ENCODE data around the gene FGF4.
"Not testable (repeated sequence)": the region's sequence is repeated elsewhere in the genome, so short reads cannot be mapped to it uniquely, and the experiment has no call there.

The FGF4 gene

DNA sequence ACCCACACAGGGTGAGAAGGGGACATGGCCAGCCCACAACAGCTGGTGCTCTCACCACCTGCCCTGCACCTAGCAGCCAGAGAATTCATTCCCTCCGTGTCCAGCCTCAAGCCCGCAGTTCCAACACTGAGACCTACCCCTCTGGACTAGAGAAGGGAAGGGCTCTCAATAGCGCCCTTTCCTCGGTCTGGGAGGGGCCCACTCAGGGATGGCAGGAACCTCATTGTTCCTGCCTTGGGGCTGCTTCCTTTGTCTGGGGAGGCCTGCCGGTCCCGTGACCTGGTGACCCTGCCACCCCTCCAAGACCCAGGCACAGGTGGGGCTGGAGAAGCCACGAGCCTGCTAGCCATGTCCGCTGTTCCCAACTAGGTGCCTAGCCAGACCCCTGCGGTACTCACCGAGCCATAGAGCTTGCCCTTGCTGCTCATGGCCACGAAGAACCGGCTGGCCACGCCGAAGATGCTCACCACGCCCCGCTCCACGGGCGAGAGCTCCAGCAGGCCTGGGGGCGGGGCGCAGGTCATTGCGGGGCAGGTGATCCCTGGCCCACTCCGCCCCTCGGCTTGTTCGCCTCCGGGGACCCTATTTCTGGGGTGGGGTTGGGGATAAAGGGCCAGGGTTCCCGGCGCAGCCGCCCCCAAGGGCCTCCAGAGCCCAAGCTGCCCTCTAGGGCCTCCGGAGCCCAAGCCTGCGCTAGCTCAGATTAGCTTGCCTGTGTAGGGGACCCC is 1.4 kb downstream of the FGF4 start:
- no peak for DNase-seq (ENCODE audit: low read depth in 2 of 2)

DNA sequence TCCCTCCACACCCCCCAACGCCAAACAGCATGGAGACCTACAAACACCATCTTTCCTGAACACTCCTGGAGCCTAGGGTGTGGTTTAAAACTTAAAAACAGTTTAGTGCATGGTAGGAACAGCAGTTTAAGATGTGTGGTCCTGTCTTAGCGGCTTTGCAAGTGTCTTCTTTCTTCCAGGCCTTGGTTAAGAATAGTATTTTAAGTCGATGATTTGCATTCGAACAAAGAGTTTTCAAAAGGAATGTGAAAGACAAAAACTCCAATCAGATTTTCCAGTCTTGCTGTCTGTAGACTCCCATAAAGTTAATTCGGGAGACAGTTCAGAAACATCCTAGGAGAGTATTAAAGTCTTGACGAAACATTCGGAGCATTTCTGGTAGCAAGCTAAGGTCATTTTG is 3.7 kb downstream of the FGF4 start:
- no peak for DNase-seq (ENCODE audit: low read depth in 2 of 2)

DNA sequence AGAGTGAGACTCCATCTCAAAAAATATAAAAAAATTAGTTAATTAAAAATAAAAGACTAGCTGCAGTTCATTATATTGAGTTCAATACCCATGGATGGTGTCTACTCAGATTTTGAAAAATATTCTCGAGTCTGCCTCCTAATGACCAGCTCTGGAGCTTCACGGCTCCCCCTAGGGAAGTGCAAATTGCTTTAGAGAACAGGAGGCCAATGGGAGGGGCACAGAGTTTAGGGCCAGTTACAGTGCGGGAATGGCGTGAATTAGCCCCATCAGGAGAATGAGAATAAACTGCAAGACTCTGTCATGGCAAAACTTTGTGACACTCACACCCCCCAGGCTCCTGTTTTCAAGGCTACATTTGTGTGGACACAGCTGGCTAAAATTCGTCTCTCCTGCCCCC is 4.6 kb downstream of the FGF4 start:
- DNase-seq (ENCODE audit: low read depth in 2 of 2), result no peak

DNA sequence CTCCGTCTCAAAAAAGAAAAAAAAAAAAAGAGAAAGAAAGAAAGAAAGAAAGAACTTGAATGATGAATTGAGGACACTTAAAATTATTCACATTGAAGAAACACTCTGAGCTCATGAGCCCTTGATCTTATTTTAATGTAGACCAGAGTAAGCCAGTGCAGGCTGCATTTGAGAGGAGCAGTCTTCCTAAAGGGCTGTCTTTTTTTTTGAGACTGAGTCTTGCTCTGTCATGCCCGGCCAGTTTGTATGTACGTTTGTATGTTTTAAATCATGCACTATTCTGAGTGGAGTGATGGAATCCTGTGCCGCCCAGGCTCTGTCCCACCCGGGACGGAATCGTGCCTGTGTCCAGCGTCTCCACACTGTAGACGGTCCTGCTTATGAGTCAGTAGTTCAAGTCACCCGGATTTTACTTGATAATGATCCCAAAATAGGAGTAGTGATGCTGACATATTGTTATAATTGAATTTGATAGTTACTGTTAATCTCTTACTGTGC is 9.6 kb downstream of the FGF4 start:
- DNase-seq (ENCODE audit: low read depth in 2 of 2), result no peak

DNA sequence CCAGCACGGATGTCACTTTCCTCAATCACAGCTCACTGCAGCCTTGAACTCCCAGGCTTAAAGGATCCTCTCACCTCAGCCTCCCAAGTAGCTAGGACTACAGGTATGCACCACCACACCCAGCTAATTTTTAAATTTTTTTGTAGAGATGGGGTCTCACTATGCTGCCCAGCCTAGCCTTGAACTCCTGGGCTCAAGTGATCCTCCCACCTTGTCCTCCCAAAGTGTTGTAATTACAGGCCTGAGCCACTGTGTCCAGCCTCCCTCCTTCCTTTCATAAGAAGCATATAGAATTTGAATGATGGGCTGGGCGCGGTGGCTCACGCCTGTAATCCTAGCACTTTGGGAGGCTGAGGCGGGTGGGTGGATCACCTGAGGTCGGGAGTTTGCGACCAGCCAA is 10.2 kb downstream of the FGF4 start:
- DNase-seq (ENCODE audit: low read depth in 2 of 2), result not testable (repeated sequence)

DNA sequence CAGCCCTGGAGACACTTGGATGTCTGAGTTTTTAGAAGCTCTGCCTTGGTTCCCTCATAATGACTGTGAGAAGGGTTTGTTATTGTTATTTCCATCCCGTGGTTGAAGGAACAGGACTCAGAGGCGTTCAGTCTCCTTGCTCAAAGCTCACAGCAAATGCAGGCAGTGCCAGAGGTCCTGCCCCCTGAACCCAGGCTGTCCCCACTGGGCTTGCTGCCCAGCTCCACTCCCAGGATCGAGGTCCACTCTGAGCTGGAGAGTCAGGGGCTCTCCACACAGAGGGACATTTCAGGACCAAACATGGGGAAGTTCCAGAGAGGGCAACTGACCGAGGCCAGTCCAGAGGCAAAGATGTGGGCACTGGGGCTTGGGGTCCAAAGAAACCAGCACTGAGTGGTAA is 14.8 kb downstream of the FGF4 start:
- no peak for DNase-seq (ENCODE audit: low read depth in 2 of 2)

DNA sequence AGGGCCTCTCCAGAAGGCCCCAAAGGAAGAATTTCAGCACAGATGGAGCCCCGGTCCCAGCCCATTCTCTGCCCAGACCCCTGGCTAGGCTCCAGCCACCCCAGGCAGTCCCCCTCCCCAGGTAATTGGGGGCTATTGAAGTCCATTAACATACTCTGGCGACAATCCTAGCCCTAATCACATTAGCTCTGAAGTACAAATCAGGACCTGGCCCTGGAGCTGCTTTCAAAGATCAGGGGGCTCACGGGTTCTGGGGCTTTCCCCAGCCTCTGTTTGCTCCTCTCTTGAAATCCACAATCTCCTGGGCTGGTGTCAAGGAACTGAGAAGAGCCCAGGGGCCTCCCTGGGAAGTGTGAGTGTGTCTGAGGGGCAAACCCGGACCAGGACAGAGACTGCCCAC is 22.3 kb downstream of the FGF4 start:
- DNase-seq (ENCODE audit: low read depth in 2 of 2), result no peak

DNA sequence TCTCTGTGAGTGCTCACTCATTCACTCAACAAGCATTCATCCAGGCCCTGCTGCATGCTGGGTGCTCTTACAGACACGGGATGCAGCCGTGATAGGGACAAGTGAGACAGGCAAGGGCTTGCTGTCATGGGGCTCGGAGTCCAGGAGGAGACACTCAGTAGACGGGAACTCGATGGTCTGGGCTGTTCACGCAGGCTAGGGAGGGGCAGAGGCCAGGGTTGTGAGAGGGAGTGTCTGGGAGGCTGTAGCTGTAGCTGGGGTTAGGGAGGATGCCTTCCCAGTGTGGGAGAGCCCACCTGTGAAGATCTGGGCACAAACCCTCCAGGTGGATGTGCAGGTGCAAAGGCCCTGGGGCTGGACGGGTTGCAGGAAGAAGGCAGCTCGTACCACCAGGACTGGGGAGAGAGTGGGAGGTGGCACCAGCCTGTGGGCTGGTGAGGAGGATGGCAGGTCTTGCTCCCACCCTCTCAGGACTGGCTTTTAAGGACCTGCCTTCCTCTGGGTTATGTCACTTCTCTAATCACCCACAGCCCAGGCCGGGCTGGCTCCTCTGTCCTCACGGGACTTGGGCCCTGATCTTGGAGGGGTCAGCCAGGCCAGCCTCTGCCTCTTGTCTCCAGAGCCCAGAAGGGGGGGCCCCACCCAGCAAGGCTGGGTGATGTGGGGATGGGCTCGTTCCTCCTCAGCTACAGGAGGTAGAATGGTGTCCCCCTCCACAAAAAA is 24.1 kb downstream of the FGF4 start:
- no peak for DNase-seq (ENCODE audit: low read depth in 2 of 2)

DNA sequence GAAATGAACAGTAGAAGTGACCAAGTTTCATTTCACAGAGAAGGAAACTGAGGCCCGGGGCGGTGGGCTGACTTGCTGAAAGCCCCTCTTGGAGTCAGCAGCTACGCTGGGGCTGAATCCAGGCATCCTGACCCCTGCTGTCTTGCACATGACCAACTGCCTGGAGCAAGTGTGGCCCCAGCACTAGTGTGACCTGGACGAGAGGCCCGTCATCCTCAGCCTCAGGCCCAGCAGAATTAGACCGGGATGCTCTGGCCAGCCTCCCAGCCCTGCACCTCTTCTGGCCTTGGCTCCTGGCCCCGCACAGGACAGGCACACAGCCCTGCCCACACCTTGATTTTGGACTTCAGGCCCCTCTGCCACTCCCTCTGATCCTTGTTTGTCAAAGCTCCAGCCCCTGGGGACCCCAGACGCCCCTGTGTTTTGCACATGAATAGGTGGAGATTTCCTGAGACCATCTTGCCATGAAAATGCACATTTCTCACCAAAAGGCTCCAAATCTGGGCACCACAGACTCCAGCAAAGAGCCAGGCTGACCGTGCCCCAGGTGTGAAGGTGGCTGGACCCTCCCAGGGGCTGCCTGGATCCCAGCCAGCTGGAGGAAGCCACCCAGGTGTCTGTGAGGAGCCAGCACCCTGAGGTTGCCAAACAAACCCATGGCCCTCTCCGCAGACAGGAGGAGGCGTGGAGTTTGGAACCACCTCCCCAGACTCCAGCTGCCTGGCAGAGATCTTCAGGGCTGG is 24.9 kb downstream of the FGF4 start:
- no peak for DNase-seq (ENCODE audit: low read depth in 2 of 2)

DNA sequence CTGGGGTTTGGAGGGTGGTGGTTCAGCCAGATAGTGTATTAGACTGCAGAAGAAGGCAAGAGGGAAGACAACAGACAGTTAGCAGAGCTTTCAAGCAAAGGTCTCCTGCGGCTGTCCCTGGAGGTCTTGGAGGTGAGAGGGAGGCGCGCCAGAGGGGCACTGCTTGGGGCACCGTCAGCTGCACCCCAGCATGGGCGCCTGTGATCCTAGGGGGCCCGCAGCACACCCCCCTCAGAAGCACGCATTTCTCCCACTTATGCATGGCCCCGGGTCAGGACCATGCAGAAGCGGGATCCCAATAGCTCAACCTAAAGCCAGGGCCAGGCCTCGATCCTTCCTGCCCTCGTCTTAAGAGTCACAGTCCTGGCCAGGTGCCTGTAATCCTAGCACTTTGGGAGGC is 26.5 kb downstream of the FGF4 start:
- no peak for DNase-seq (ENCODE audit: low read depth in 2 of 2)

DNA sequence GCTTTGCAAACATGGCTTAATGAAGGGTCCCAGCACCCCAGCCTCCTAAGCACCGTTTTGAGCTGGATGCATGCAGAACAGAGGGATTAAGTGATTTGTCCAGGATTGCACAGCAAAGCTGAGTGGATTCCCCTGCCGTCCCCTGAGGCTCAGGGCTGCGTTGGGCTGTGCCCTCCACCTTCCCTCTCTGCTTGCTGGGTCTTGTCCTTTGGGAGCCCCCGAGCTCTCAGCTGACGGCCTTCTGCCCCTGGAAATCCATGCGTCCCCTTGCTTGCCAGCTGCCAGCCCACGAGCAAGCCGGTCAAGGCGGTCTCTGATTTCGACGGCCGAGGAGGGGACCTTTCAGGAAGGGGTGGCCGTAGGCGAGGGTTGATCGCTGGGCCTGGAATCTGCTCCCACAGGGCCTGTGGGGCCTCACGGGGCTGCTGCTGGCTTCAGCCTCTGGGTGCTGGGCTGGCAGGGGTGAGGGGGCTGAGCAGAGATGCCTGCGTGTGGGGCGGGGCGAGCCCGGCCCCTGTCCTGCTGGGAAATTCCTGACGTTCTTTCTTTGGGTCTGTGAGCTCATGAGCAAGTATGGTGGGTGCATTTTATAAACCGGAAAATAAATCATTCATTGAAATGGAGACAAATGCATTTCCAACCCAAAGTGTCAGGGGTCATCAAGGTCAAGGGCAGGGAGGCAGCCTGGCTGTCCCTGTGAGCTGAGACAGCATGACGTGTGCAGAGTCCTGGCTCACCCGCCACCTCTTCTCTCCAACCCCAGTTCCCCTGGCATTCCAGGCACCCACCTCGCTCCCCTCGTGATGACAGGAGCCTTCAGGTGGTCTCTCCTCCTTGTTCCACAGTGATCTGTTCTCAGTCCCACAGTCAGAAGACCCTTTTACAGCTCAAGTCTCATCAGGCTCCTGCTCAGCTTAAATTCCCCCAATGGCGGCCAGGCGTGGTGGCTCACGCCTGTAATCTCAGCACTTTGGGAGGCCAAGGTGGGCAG is 28.1 kb downstream of the FGF4 start:
- DNase-seq (ENCODE audit: low read depth in 2 of 2), result no peak

DNA sequence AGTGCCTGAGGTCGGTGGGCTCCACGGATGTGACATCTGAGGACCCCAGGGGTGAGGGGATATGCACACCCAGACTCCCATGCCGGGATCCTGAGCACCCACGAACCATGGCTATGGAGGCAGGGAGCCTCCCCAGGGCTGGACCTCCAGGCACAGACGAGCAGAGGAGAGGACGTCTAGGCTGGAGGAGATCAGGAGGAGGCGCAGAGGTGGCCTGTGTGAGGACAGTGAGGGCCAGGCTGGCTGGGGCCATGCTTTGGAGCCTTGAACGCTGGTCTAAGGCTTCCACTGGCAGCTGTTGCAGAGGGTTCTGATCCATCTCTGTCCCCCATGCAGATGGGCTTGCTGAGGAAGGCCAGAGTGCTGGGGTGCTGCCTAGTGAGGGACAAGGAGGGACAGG is 29.0 kb downstream of the FGF4 start:
- DNase-seq (ENCODE audit: low read depth in 2 of 2), result no peak

DNA sequence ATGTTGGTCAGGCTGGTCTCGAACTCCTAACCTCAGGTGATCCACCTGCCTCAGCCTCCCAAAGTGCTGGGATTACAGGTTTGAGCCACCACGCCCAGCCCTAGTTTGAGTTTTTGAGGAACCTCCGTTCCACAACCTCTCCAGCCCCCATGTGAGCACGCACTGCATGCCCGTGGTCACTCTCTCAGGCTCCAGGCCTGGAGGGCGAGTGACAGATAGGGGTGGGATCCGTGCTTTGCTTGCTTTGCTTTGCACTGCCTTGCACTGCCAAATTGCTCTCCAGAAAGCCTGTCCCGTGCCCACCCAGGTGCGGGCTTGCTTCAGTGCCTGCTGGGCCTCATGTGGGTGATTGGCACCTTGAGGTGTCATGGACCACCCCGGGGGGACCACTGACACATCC is 29.9 kb downstream of the FGF4 start:
- no peak for DNase-seq (ENCODE audit: low read depth in 2 of 2)

DNA sequence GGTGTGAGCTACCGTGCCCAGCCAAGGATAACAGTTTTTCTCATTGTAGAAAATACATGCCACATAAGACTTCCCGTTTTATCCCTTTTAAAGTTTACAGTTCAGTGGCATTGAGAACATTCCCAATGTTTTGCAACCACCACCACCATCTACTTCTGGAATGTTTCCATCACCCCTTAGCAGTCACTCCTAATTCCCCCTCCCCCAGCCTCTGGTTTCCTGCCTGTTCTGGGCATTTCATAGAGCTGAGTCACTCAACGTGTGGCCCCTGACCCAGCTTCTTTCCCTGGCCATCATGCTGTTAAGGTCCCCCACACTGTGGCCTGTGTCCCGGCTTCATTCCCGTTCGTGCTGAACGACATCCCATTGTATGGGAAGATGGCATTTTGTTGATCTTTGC is 30.7 kb downstream of the FGF4 start:
- DNase-seq (ENCODE audit: low read depth in 2 of 2), result no peak

DNA sequence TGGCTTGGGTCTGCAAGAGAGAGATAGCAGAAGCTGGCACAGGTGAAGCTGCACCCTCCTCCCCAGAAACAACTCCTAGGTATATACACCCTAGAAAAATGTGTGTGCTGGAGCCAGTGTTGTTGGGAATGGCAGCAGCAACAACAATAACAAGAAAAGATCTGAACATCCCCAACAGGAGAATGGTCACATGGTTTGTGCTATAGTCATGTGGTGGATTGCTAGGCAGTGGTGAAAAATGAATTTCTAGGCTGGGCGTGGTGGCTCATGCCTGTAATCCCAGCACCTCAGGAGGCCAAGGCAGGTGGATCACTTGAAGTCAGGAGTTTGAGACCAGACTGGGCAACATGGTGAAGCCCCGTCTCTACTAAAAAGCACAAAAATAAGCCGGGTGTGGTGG is 40.3 kb downstream of the FGF4 start:
- DNase-seq (ENCODE audit: low read depth in 2 of 2), result no peak

DNA sequence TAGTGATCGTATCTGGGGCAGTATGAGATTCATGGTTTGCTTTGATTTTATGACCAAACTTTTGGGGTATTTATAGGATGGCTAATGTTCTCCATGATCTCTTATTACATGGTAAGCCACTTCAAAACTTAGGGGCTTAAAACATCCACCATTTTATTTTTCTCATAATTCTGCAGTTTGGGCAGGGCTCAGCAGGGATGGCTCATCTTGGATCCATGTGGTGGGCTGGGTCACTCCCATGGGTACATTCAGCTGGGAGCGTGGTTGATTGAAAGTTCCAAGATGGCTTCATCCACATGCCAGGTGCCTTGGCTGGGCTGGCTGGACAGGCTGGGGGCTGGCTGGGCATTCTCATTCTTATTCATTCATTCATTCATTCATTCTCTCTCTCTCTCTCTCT is 40.8 kb downstream of the FGF4 start:
- DNase-seq (ENCODE audit: low read depth in 2 of 2), result no peak

DNA sequence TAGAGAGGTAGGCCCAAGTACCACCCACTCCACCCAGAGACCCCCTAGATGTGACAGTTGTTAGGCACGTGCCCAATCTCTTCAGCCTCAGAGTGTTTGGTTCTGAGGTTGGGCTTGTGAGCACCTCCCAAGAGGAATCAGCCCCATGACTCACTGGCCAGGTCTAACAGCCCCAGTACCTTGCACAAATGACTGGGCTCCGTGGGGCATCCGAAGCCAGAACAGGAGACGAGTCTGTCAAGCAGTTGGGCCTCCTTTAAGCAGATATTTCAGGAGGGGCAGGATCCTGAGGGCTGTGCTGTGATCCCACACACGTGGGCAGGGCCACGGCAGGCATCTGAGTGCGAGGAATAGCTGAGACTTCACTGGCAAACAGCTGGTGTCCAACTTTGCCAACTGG is 42.2 kb downstream of the FGF4 start:
- DNase-seq (ENCODE audit: low read depth in 2 of 2), result no peak

DNA sequence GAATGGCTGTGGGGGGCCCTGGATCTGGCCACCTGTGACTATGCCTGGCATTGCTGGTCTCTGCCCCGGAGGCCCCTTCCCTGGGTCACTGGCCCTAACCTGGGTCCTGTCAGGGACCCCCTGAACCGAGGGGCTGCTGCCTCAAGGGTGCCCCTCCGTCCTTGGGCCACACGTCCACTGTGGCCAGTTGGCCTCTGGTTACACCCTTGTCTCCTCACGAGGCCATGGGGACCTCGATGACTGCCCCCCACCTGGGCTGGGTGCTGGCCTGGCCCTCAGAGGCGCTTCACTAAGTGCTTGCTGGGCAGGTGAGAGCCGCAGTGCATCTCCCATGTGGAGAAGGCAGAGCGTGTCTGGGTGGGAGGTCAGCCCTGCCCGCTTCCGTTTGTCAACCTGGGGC is 44.0 kb downstream of the FGF4 start:
- DNase-seq (ENCODE audit: low read depth in 2 of 2), result no peak

DNA sequence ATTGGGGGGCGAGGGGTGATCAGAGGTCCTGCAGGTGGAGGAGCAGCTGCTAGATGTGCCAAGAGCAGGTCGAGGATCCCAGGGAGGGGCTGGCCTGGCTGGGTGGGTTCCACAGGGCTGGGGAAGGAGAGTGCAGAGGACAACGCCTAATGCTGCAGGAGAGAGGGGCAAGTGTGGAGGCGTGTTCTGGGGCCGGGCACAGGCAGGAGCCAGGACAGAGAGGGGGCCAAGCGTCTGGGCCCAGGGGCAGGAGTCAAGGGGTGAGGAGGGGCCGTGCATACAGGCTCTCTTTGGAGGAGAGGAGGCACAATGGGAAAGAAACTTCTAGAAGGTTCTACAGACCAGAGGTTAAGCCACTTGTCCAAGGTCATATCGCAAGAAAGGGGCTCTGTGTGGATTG is 44.6 kb downstream of the FGF4 start:
- DNase-seq (ENCODE audit: low read depth in 2 of 2), result no peak

DNA sequence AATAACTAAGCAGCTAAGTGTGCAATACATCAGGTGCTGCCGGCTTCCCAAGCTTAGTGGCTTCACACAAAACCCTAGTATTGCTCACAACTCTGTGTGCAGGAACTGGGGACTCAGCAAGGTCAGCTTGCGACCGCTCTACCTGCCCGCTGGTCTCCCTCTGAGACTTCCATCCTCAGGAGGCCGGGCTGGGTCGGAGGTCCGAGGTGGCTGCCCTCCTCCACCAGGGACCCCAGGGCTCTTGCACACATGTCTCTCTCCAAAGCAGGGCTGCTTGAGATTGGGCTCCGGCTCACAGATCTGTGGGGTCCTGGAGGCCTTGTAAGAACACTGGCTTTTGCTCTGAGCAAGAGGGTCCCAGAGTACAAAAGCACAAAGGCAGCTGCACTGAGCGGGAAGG is 45.9 kb downstream of the FGF4 start:
- DNase-seq (ENCODE audit: low read depth in 2 of 2), result no peak

DNA sequence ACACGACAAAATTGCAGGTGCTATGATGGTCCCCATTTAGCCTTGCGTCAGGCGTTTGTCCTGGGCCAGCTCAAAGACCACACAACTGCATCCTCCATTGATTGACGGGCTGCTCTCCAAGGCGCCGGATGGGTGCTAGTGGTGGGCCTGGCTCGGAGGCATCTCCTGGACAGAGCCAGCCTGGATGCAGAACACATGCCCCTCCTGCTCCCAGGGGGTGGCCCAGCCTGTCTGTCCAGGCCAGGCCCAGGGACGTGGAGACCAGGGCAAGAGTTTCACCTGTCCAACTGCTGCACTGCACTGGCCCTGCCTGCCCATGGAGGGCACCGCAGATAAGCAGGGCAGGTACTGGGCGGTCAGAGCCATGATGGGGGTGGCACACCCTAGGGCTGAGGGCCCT is 47.9 kb downstream of the FGF4 start:
- no peak for DNase-seq (ENCODE audit: low read depth in 2 of 2)

DNA sequence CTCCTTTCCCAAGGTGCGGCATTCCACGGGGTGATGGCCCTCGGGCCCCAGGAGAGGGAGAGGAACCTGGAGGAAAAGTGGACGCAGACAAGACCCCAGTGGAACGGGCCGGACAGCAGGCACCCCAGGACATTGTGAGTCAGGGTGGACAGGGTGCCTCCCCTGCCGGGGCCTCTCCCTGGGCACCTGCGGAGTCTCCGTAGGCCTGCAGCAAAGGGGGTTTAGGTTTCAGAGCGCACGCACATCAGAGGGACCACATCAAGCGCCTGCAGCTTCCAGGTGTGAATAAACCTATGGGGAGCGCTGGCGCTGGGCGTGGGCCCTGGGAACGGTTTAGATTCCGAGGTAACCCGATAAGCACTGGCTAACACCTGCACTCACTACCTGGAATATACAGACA is 48.7 kb downstream of the FGF4 start:
- DNase-seq (ENCODE audit: low read depth in 2 of 2), result no peak

All from stimulated activated CD8-positive, alpha-beta memory T cell treated with anti-CD3 and anti-CD28 coated beads, Interleukin-2, amount 100 ng/mL, for 1 hour (primary cell).